H9 (cell line): ENCODE measurements around the gene SLC2A2. TPM values are rescaled to one million over a fixed set of nuclear protein-coding genes. Genes with fewer than 3 reads are reported as not detected.

Source experiments
- DNase-seq: peaks from one replicate; pipeline ENCODE4 v3.0.0-alpha.2; 2017
- H2AFZ ChIP-seq: one replicate; pipeline ENCODE4 v1.6.1; 2013; ENCODE audit warnings: mild to moderate bottlenecking, low read length, control low read depth, moderate library complexity
- H2AK5ac ChIP-seq: 2 replicates; pipeline ENCODE4 v1.6.1; 2013; ENCODE audit warnings: low read length, control low read depth, mixed read lengths; ENCODE audit not compliant: insufficient read length
- H2BK120ac ChIP-seq: one replicate; pipeline ENCODE4 v1.6.1; 2013; ENCODE audit warnings: low read depth, mild to moderate bottlenecking, low read length, control low read depth, inconsistent platforms; ENCODE audit not compliant: poor library complexity, severe bottlenecking
- H2BK12ac ChIP-seq: 2 replicates; pipeline ENCODE4 v1.6.1; 2013; ENCODE audit warnings: low read length, control low read depth, mixed read lengths, low read depth; ENCODE audit not compliant: insufficient read length
- H2BK15ac ChIP-seq: 2 replicates; pipeline ENCODE4 v1.6.1; 2013; ENCODE audit warnings: low read depth, low read length, control low read depth
- H2BK20ac ChIP-seq: one replicate; pipeline ENCODE4 v1.6.1; 2013; ENCODE audit warnings: low read depth, mild to moderate bottlenecking, low read length, control low read depth, inconsistent platforms; ENCODE audit not compliant: poor library complexity, severe bottlenecking
- H2BK5ac ChIP-seq: 2 replicates; pipeline ENCODE4 v1.6.1; 2013; ENCODE audit warnings: low read length, control low read depth, mixed read lengths; ENCODE audit not compliant: insufficient read length
- H3K14ac ChIP-seq: 2 replicates; pipeline ENCODE4 v1.6.1; 2013; ENCODE audit warnings: low read length, control low read depth; ENCODE audit not compliant: insufficient read depth
- H3K18ac ChIP-seq: 2 replicates; pipeline ENCODE4 v1.6.1; 2013; ENCODE audit warnings: low read depth, mild to moderate bottlenecking, mixed read lengths, low read length, control low read depth; ENCODE audit not compliant: insufficient read length
- H3K23ac ChIP-seq: 2 replicates; pipeline ENCODE4 v1.6.1; 2013; ENCODE audit warnings: low read length, control low read depth, mixed read lengths, low read depth; ENCODE audit not compliant: insufficient read length
- H3K23me2 ChIP-seq: 2 replicates; pipeline ENCODE4 v1.6.1; 2013; ENCODE audit warnings: low read depth, mild to moderate bottlenecking, mixed read lengths, low read length, control low read depth; ENCODE audit not compliant: insufficient read length, poor library complexity, severe bottlenecking
- H3K27ac ChIP-seq: 2 replicates; pipeline ENCODE4 v1.5.1; 2013; ENCODE audit warnings: low read length, control low read depth, mixed read lengths, low read depth; ENCODE audit not compliant: insufficient read length
- H3K27me3 ChIP-seq: 2 replicates; pipeline ENCODE4 v1.6.1; 2013; ENCODE audit warnings: low read length, control low read depth, inconsistent platforms; ENCODE audit not compliant: insufficient read depth
- H3K4ac ChIP-seq: 2 replicates; pipeline ENCODE4 v1.6.1; 2013; ENCODE audit warnings: low read depth, mild to moderate bottlenecking, control low read depth, inconsistent platforms, low read length, moderate library complexity
- H3K4me1 ChIP-seq: 2 replicates; pipeline ENCODE4 v1.6.1; 2013; ENCODE audit warnings: low read length, control low read depth, inconsistent platforms; ENCODE audit not compliant: insufficient read depth
- H3K4me2 ChIP-seq: 2 replicates; pipeline ENCODE4 v1.6.1; 2013; ENCODE audit warnings: low read length, control low read depth, mixed read lengths; ENCODE audit not compliant: insufficient read length, insufficient read depth
- H3K56ac ChIP-seq: 2 replicates; pipeline ENCODE4 v1.6.1; 2013; ENCODE audit warnings: low read depth, mild to moderate bottlenecking, mixed read lengths, low read length, control low read depth; ENCODE audit not compliant: insufficient read length
- H3K79me1 ChIP-seq: 2 replicates; pipeline ENCODE4 v1.6.1; 2013; ENCODE audit warnings: low read depth, mild to moderate bottlenecking, moderate library complexity, low read length, control low read depth, inconsistent platforms; ENCODE audit not compliant: insufficient read depth, poor library complexity, severe bottlenecking
- H3K79me2 ChIP-seq: 2 replicates; pipeline ENCODE4 v1.6.1; 2013; ENCODE audit warnings: low read length, control low read depth, inconsistent platforms; ENCODE audit not compliant: insufficient read depth
- H3K9ac ChIP-seq: 2 replicates; pipeline ENCODE4 v1.6.1; 2013; ENCODE audit warnings: low read length, control low read depth, mixed read lengths; ENCODE audit not compliant: insufficient read length; ENCODE audit errors: extremely low read depth
- H3K9me3 ChIP-seq: one replicate; pipeline ENCODE4 v1.6.1; 2013; ENCODE audit warnings: low read depth, low read length, inconsistent platforms; ENCODE audit not compliant: control insufficient read depth
- H3T11ph ChIP-seq: one replicate; pipeline ENCODE4 v1.6.1; 2013; ENCODE audit warnings: mild to moderate bottlenecking, low read length, control low read depth, inconsistent platforms
- H4K20me1 ChIP-seq: one replicate; pipeline ENCODE4 v1.6.1; 2013; ENCODE audit not compliant: control insufficient read depth, insufficient read length, insufficient read depth
- H4K5ac ChIP-seq: 2 replicates; pipeline ENCODE4 v1.6.1; 2013; ENCODE audit warnings: low read depth, mild to moderate bottlenecking, mixed read lengths, low read length, control low read depth; ENCODE audit not compliant: insufficient read length
- H4K8ac ChIP-seq: replicated peaks from 2 replicates; pipeline ENCODE4 v1.6.1; 2013; ENCODE audit warnings: low read length, control low read depth, mixed read lengths, low read depth; ENCODE audit not compliant: insufficient read length
- H4K91ac ChIP-seq: 2 replicates; pipeline ENCODE4 v1.6.1; 2013; ENCODE audit warnings: low read depth, mild to moderate bottlenecking, moderate library complexity, mixed read lengths, low read length, control low read depth; ENCODE audit not compliant: insufficient read length
- H3K27ac Mint-ChIP-seq, 3 experiments: 2 replicates in 2 of 3; 3 replicates in 1 of 3; pipeline ENCODE4 v1.8.0; 2020 to 2021; ENCODE audit warnings: mixed read lengths in 3 of 3, mild to moderate bottlenecking in 1 of 3, moderate library complexity in 1 of 3
- H3K27me3 Mint-ChIP-seq: 2 replicates; pipeline ENCODE4 v1.8.0; 2021; ENCODE audit warnings: low read depth, mild to moderate bottlenecking, moderate library complexity, mixed read lengths
- H3K36me3 Mint-ChIP-seq, 3 experiments: 2 replicates in 2 of 3; 3 replicates in 1 of 3; pipeline ENCODE4 v1.8.0; 2020 to 2021; ENCODE audit warnings: low read depth in 3 of 3, mixed read lengths in 3 of 3; ENCODE audit not compliant: insufficient read depth in 1 of 3
- H3K4me1 Mint-ChIP-seq, 2 experiments: 2 replicates each; pipeline ENCODE4 v1.8.0; 2020; ENCODE audit warnings: mixed read lengths in 2 of 2
- H3K4me3 Mint-ChIP-seq, 2 experiments: 2 replicates in 1 of 2; 3 replicates in 1 of 2; pipeline ENCODE4 v1.8.0; 2020 to 2021; ENCODE audit warnings: mild to moderate bottlenecking in 2 of 2, mixed read lengths in 2 of 2, moderate library complexity in 1 of 2
- H3K9me3 Mint-ChIP-seq, 2 experiments: 2 replicates in 1 of 2; 3 replicates in 1 of 2; pipeline ENCODE4 v1.8.0; 2020; ENCODE audit warnings: mild to moderate bottlenecking in 2 of 2, mixed read lengths in 2 of 2, moderate library complexity in 1 of 2
- CTCF ChIP-seq: fragments of 200-600 bp; sonication (generic); conservative IDR thresholded peaks from 3 replicates; pipeline ENCODE4 v1.8.0; 2021; ENCODE audit warnings: antibody characterized with exemption, mild to moderate bottlenecking
- WGBS: extraction: QIAGEN DNeasy Blood & Tissue Kit; methylation state at CpG from one replicate; pipeline ENCODE4 v1.1.7; 2013; ENCODE audit warnings: missing lambda C conversion rate, low lambda C conversion rate, mixed read lengths; ENCODE audit not compliant: insufficient read length; ENCODE audit errors: extremely low coverage; 5-methylcytosine and 5-hydroxymethylcytosine counted together
- total RNA-seq: library from RNA; stranded (reverse); gene quantifications from 2 replicates; pipeline ENCODE4 v1.2.1, GENCODE V29; 2021

SLC2A2 gene
- total RNA-seq, 1 experiment from 2014 or later, result not detected

- Histone ChIP-seq H4K20me1 (no peaks in the 10 kb centered on the region), H3T11ph (no peak overlapping the region), H2AK5ac (no peak overlapping the region), H3K4me1 (no peaks in the 10 kb centered on the region), H3K56ac (no peak overlapping the region), H2BK15ac (no peak overlapping the region), H3K9ac (no peak overlapping the region), H2AFZ (no peak overlapping the region), H3K18ac (no peak overlapping the region), H2BK20ac (no peak overlapping the region), H3K4me2 (no peak overlapping the region), H2BK120ac (no peak overlapping the region), H3K23me2 (no peaks in the 10 kb centered on the region), H3K79me2 (no peaks in the 10 kb centered on the region), H3K27me3 (no peaks in the 10 kb centered on the region), H3K23ac (no peak overlapping the region), H4K5ac (no peak overlapping the region), H4K8ac (no peak overlapping the region), H3K27ac (no peak overlapping the region), H3K79me1 (no peaks in the 10 kb centered on the region), H2BK5ac (no peak overlapping the region), H3K9me3 (no peaks in the 10 kb centered on the region), H4K91ac (no peak overlapping the region), H3K4ac (no peak overlapping the region), H3K14ac (no peak overlapping the region), H2BK12ac (no peak overlapping the region)
- no CpG with 5 or more reads among the region's 2 CpGs for WGBS
- no peak overlapping the region for H3K27ac Mint-ChIP-seq
- DNase-seq, result no peak
- no peaks in the 10 kb centered on the region for H3K4me1 Mint-ChIP-seq
- H3K4me3 Mint-ChIP-seq, result no peak overlapping the region
- no peak for TF ChIP-seq CTCF
- H3K36me3 Mint-ChIP-seq, result no peaks in the 10 kb centered on the region
- no peaks in the 10 kb centered on the region for H3K27me3 Mint-ChIP-seq
- H3K9me3 Mint-ChIP-seq, result peaks cover 0 to 4% of the 10 kb centered on the region in 2 experiments; a peak in 3 of 5 replicates
Observed at GRCh38 chr3:170985304-170985703, 41.2 kb downstream of the SLC2A2 start.
